HG03135 (cell line): Measurements from ENCODE around the gene HELZ.

ENCODE experiments used
- ATAC-seq: cut with Tn5 transposase; IDR thresholded peaks from one replicate; pipeline ENCODE4 v1.9.1; 2021; ENCODE audit warnings: mild to moderate bottlenecking, moderate library complexity; ENCODE audit not compliant: unreplicated experiment

HELZ gene

DNA sequence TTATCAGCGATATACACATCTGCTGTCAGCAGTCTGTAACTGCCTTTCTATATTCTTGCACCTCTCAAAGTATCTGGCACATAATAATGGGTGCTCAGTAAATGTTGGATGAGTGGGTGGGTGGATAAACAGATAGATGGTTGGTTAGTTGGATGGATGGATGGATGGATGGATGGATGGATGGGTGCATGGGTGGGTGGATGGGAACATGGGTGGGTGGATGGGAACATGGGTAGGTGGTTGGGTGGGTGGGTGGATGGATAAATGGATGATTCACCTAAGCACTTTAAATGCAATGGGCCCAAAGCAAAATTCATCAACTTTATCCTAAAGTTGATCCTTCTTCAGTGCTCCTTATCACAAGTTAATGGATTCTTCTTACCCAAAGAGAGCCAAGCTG lies 48.6 kb downstream of the HELZ start:
- no peak for ATAC-seq

DNA sequence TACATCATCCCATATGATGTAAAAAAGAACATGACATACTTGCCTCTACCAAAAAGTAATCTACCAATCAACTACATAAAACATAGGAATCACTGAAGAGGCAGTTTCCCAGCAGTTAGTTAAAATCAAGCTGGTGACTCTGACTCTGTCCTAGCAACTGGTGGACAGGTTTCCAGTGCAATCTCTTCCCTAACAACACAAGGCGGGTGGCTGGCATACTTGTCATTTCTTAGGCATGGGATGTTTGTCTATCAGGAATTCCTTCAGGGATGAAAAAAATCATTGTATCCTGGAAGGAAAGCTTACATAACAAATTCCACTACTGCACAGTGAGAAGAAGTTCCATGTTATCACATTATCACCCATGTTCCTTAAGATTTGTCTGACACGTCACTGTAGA lies 50.9 kb downstream of the HELZ start:
- no peak for ATAC-seq

DNA sequence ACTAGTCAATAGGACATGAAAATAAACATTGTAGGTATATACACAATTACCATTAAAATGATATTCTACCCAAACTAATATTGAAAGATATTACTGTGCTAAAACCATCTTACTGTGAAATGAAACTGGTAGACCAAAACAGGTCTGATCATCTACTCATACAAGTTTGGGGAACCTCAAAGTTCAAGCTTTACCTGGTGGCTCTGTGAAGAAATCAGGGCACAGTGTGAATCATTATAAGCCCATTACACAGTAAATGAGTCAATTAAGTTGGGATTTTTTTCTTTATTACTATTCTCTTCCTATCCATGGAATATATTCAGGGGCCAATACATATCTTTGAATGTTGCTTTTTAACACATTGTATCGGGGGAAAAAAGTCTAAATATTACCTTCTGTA lies 57.1 kb downstream of the HELZ start:
- ATAC-seq: no peak

DNA sequence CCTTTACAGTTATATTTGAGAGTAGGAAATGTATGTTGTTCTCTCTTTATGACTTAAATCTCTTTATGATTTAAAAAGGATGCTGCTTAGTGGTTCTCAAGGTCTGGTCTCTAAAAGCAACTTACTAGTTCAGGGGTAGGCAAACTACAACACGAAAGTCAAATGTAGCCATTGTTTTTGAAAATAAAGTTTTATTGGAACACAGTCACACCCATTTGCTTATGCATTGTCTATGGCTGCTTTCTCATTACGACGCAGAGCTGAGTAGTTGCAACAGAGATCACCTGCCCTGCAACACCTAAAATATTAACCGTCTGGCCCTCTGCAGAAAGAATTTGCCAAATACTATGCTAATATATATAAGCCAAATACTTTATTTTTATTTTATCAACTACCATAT lies 58.2 kb downstream of the HELZ start:
- no peak for ATAC-seq

DNA sequence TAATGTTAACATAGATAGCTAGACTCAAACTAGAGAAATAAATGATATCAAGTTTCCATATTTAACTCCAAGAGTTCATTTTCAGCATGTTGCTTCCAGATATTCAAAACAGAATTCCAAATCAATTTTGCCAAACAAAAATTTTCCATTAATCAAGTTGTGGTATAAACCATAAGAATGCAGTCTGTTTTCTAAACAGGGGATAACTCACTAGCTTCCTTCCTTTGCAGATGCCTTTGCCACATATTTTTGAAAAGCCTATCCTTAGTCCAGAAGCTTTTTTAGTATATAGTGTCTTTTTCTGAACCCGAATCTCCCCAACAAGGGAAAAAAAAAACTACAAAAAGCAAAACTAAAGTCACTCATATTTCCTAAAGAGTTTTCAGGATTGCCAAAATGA lies 61.5 kb downstream of the HELZ start:
- ATAC-seq: no peak

DNA sequence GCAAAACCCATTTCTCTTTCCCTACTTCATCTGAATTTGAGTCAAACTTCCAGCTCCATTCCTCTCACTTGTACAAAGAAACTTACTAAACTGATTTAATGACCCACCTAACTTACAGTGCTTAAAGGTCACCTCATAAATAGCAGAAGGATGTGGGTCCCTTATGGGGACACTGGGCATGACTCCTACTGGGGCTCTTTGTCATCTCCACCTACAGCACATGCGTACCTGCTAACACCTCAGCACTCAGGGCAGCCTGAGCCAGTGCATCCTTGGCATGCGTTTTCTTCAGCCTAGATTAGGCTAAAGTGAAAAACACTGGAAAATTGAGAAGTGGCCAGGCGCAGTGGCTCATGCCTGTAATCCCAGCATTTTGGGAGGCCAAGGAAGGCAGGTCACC lies 63.2 kb downstream of the HELZ start:
- no peak for ATAC-seq

DNA sequence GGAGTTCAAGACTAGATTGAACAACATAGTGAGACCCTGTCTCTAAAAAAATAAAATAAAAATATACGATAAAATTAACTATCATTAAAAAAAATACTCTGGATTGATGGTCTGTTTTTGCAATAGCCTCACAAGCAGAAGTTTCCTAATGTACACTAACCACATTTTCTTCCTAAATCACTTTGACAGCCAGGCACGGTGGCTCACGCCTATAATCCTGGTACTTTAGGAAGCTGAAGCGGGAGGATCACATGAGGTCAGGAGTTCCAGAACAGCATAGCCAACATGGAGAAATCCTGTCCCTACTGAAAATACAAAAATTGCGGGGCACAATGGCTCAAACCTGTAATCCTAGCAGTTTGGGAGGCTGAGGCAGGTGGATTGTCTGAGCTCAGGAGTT lies 64.7 kb downstream of the HELZ start:
- no peak for ATAC-seq

DNA sequence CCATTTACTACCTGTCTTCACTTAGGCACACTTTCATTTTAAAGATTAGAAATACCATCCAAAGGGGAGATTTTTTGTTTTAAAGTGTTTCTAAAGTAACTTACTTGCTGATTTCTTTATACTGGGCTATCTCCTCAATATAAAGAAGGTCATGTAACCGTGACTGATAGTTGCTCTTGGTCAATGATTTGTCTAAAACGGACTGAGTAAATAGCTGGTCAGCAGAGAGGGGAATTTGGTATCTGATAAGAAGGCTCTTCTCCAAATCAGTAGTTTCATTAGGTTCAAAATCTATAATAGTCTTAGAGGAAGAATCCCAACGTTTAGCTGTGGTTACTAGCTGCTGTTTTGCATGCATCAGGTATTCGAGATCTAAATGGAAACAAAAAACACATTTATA lies 66.4 kb downstream of the HELZ start:
- ATAC-seq: no peak

DNA sequence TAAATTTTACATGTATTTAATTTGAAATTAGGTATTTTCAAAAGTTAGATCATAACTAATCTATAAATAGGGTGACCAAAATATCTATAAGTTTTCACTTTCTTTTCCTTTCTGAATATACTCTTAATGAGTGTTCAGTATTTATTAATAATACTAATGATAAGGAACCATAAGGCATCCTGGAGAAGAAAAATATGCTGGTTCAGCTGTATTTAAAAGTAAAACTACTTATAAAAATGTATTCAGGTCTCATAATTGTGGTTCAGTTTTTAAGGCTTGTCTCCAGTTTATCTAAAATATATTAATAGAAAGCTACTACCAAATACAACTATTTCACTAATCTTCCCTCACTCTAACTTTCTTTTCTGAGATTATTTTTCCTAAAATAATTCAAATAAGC lies 67.3 kb downstream of the HELZ start:
- ATAC-seq: no peak

DNA sequence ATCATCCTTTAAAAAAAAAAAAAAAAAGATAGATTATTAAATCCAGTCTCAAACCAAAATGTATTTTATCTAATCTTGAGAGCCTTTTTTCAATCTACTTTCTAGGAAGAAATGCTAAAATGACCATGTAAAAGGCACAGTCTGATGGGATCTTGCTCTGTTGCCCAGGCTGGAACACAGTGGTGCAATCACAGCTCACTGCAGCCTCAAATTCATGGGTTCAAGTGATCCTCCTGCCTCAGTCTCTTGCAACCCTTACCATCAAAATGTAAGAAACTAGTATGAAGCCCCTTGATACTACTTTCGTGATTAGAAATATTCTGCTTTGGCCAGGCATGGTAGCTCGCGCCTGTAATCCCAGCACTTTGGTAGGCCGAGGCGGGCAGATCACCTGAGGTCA lies 70.8 kb downstream of the HELZ start:
- ATAC-seq: no peak

DNA sequence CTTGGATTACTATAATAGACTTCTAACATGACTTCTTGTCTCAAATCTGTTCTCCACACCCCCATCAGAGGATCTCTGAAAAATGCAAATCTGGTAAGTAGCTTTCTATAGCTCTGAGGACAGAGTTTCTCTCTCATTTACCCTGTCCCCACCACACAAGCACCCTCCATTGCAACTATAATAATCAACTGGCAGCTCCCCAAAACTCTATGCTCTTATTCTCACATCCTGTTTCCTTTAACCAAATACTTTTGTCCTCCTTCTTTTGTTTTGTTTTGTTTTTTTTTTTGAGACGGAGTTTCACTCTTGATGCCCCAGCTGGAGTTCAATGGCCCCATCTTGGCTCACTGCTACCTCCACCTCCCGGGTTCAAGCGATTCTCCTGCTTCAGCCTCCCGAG lies 73.4 kb downstream of the HELZ start:
- ATAC-seq: peak; percentile 97

DNA sequence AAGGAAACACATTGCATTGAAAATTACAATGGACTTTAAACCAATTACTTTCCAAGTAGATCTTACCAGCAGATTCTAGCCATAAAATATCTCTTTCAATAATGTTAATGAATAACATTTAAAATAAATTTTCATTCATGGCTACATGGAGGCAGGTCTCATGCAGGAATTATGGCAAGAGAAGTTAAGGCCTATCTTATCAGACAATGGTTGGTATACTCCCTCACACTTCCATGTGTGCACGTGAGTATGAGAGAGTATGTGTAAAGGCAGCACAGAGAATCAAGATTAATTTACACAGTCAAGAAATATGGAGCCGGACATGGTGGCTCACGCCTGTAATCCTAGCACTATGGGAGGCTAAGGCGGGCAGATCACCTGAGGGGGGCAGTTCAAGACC lies 76.5 kb downstream of the HELZ start:
- no peak for ATAC-seq

DNA sequence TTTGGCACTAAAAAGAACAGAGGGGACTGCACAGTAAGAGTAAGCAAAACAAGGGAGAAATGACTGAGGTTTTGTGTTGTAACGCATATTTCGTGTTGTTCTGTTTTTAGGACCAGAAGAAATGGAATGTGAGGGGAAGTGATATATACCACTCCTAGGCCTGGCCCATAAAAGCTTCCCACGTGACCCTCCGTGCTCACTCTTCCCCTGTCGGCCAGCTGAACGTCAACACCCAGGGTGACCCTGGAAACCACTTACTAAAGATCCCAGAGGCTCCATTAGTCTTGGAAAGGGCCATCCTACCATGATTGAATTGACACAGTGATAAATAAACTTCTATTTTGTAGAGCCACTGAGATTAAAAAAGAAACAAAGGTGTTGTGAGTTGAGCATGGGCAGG lies 79.8 kb downstream of the HELZ start:
- ATAC-seq: no peak

DNA sequence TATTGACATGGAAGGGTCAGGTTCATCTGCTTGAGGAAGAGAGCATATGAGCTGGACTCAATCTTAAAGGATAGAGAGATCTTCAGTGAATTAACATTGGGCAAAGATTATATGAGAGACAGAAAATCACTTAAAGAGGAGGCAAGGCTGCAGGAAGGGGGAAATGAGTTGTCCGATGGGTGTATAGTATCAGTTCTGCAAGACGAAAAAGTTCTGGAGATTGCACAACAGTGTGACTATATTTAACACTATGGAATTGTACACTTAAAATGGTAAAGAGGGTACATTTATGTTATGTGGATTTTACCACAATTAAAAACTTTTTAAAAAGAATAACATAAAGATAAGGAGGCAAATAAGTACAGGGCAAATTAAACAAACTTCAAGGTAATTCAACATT lies 80.7 kb downstream of the HELZ start:
- ATAC-seq: no peak

DNA sequence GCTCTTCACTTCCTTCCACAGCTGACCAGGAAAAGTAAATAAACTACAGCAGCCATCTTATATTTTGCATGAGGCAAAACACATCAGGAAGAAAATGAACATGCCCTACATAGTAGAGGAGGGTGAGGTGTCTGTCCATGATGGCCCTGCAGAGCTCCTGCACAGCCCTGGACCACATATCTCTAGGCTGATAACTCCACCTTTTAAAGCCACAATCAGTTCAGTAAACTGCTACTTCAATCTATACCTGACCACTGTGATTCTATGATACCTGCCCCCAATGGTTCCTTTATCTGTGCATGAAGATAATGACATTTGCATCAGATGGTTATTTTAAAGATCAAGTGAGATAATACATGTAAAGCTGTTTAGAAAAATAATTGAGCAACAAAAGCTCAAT lies 82.2 kb downstream of the HELZ start:
- no peak for ATAC-seq

DNA sequence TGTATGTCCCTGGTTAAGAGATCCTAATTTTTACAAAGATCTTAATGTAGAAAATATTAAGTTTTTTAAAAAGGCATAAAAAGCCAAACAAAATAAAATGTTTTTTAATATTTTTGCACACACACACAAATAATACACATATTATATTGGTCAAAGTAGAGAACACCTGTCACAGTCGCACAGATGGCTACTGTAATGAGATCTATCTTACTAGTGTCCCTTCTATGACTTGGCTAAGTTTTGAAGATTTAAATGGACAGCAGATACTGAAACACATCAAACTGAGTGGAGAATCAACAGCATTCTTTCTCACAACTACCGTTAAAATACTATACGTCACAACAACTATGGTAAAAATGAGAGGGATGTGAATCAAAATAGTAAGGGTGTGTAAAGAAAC lies 83.4 kb downstream of the HELZ start:
- no peak for ATAC-seq

DNA sequence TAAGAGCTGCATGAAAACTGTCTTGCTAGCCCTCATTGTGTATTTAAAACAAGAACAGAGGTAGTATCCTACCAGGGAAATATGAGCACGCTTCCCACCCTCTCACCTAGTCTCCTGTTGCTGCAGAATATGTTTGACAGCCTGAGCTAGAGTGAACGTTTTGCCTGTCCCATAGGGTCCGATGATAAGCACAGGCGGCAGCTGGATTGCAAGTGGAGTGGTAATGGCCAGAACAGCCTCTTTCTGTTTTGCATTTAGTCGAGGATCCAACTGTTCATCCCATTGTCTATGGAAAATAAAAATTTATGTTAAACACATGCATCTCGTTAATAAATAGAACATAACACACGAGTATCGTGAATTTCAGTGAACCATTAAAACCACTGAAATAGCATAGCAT lies 84.2 kb downstream of the HELZ start:
- ATAC-seq: no peak

DNA sequence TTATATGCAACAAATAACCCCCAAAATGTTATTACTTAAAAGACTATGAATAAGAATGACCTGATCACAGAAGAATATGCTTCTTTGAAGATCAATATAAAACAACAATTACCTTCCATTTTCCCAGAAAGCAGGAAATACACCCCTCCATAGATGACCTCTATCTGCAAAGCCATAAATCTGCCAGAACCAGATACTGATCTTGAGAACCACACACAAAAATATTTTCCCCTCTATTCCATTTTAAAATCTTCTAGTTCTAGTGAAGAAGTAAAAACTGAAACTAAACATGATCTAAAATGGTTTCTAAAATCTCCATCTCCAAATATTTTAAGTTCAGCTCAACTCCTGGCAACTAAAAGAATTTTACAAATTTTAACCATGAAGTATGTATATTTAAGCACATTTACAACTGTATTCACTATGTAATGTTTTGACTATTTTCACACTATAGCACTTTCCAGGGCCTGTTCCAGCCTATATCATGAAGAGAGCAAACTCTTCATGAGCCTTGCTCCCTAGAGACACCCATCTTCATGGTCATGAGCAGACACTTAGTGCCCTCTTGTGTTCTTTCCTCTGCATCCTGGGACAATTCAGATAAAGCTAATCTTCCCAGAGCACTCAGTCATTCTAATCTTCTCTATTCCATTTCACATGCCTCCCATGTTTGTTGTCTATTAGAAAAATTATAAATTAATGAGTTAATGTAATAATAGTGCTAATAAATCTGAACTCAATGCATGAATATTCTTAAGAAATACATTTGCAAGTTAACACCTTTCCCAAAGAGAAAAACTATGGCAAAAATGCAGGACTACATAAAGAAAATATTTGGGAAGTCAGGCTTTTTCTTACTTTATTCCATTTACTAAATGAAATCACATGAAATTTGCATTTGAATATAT lies 87.0 kb downstream of the HELZ start:
- no peak for ATAC-seq

DNA sequence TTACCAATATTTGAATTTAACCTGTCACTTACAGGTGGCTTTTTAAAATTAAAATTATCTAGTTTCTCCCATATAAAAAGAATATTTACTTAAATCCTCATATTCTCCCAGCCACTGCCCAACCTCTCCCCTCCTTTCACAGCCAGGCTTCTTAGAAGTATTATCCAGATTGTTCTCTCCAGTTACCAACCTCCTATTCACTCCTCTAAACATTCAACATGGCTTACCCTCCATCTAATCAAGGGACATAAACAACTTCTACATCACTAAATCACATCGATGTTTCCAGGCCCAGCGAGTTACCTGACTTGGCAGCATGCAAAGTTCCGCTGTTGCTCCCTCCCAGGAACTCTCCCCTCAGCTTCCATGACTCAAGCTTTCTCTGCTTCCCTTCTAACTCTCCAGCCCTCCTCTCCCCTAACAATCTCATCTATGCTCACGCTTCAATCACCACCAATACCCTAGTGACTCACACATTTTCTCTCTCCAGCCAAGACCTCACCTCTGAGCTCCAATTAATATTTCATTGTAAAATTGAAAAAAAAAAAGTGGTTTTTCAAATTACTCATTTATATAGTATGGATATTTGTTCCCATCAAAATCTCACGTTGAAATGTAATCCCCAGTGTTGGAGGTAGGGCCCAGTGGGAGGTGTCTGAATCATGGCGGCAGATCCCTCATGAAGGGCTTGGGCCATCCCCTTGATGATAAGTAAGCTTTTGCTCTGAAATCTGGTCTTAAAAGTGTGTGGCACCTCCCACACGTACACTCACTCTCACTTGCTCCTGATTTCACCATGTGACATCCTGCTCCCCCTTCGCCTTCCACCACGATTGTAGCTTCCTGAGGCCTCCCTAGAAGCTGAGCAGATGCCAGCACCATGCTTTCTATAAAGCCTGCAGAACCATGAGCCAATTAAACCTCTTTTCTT lies 88.5 kb downstream of the HELZ start:
- ATAC-seq: no peak

DNA sequence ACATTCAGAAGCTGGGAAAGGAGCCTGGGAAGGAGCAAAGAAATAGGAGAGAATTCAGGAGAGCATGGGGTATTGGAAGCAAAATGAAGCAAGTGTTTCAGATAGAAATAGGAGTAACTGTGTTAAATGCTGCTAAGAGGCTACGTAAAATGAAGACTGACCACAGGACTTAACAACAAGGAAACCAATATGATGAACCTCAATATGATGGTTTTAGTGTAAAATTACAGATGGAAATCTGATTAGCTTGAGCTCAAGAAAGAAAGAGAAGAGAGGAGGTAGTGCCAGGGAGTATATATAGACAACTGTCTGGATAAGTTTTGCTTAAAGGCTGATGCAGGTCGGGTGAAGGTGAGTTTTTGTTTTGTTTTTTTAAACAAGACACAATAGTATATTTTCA lies 92.2 kb downstream of the HELZ start:
- no peak for ATAC-seq

DNA sequence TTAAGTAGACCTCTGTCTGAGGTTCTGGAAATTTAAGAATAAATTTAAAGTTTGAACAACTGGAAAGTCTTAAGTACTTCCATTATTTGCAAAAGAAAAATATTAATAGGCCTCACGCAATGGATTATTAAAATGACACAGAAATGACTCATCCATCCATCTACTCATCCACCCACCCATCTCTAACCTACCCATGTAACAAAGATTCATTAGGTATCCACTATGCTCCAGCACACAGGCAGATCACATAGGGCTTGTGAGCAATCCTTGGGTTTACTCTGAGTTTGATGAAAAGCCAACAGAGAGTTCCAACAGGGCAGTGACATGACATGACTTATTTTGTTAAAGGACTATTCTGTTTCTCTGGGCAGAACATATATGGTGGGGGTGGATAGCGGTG lies 93.3 kb downstream of the HELZ start:
- no peak for ATAC-seq

DNA sequence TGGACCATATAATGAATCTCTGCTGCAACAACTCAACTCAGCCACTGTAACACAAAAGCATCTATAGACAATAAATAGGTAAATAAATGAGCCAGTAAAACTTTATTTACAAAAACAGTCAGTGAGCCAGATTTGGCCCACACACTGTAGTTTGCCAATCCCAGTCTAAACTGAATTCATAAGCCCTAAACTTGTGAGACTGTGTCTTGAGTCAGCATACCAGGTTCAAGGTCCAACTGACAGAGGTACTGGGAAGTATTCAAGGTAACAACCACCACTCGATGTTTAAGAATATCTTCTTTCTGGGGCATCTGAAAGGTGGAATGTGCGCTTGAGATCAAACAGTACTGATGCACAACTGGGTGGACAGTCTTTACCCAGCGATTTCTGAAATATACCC lies 94.2 kb downstream of the HELZ start:
- ATAC-seq: no peak
